A673 (cell line): Measurements from ENCODE around the gene MET. TPM values are rescaled to one million over a fixed set of nuclear protein-coding genes. Genes with fewer than 3 reads are reported as not detected.

Experiments used
- BruUV-seq: library from RNA; stranded (reverse); fragments of 400-500 nt; replicated peaks from 2 replicates; lab custom pipeline; 2021; lab: Mats Ljungman, UMichigan
- CTCF ChIA-PET: fragments of 300-600 bp; sonication (Branson Sonifier 250); formaldehyde crosslinking; loops from one replicate; lab custom pipeline; 2022; ENCODE audit warnings: antibody characterized with exemption; lab: Charles Lee
- POLR2A ChIA-PET: fragments of 300-600 bp; sonication (Branson Sonifier 250); formaldehyde crosslinking; loops from one replicate; lab custom pipeline; 2022; ENCODE audit warnings: antibody characterized with exemption; ENCODE audit not compliant: low non-redundant PET; lab: Charles Lee
- DNase-seq: peaks from one replicate; pipeline ENCODE4 v3.0.0-alpha.2; 2015; ENCODE audit warnings: low spot score
- H3K27ac ChIP-seq: fragments of 200-600 bp; sonication (generic); 2 replicates; pipeline ENCODE4 v1.5.1; 2016; ENCODE audit warnings: mixed run types, low read depth, mild to moderate bottlenecking, mixed read lengths, antibody characterized with exemption, low read length; ENCODE audit not compliant: poor library complexity, severe bottlenecking
- H3K27me3 ChIP-seq: fragments of 200-600 bp; sonication (generic); replicated peaks from 2 replicates; pipeline ENCODE4 v1.6.1; 2017; ENCODE audit warnings: mixed run types, low read depth, mild to moderate bottlenecking, mixed read lengths, antibody characterized with exemption, low read length; ENCODE audit not compliant: insufficient read depth, poor library complexity
- H3K36me3 ChIP-seq: fragments of 200-600 bp; sonication (generic); 2 replicates; pipeline ENCODE4 v1.6.1; 2016; ENCODE audit warnings: mixed run types, mild to moderate bottlenecking, mixed read lengths, antibody characterized with exemption, low read length; ENCODE audit not compliant: insufficient read depth, poor library complexity, severe bottlenecking
- H3K4me1 ChIP-seq: fragments of 200-600 bp; sonication (generic); 2 replicates; pipeline ENCODE4 v1.6.1; 2017; ENCODE audit warnings: mixed run types, mild to moderate bottlenecking, mixed read lengths, antibody characterized with exemption, low read length; ENCODE audit not compliant: insufficient read depth, poor library complexity, severe bottlenecking
- H3K4me3 ChIP-seq: fragments of 200-600 bp; sonication (generic); 2 replicates; pipeline ENCODE4 v1.5.1; 2016; ENCODE audit warnings: low read depth, mixed run types, mild to moderate bottlenecking, mixed read lengths, low read length; ENCODE audit not compliant: poor library complexity, severe bottlenecking
- H3K9me3 ChIP-seq: fragments of 200-600 bp; sonication (generic); 2 replicates; pipeline ENCODE4 v1.6.1; 2016; ENCODE audit warnings: mixed run types, low read depth, mild to moderate bottlenecking, mixed read lengths, antibody characterized with exemption, low read length; ENCODE audit not compliant: poor library complexity, severe bottlenecking
- EZH2 ChIP-seq: fragments of 200-600 bp; sonication (generic); IDR thresholded peaks from 2 replicates; pipeline ENCODE4 v1.6.1; 2017; ENCODE audit warnings: borderline replicate concordance, low read depth, mild to moderate bottlenecking, mixed read lengths, antibody characterized with exemption, low read length; ENCODE audit not compliant: poor library complexity, severe bottlenecking
- intact Hi-C: fragments of 100-400 bp; cut with micrococcal nuclease; formaldehyde crosslinking; loops from one replicate; pipeline ENCODE4 v1.10.0; 2022; ENCODE audit not compliant: unreplicated experiment
- total RNA-seq: library from RNA; stranded (reverse); gene quantifications from 2 replicates; pipeline ENCODE4 v1.2.3, GENCODE V29; 2021
- TF ChIP-seq, protein P1 (sequence below): fragments of 300-800, 200-600 bp; sonication (generic); conservative IDR thresholded peaks from 2 replicates; pipeline ENCODE4 v1.5.1; 2017; ENCODE audit warnings: low read depth, mild to moderate bottlenecking, antibody characterized with exemption, low read length, moderate library complexity, mixed read lengths

MET gene
- total RNA-seq, 1 experiment from 2014 or later: 6.8 TPM

DNA sequence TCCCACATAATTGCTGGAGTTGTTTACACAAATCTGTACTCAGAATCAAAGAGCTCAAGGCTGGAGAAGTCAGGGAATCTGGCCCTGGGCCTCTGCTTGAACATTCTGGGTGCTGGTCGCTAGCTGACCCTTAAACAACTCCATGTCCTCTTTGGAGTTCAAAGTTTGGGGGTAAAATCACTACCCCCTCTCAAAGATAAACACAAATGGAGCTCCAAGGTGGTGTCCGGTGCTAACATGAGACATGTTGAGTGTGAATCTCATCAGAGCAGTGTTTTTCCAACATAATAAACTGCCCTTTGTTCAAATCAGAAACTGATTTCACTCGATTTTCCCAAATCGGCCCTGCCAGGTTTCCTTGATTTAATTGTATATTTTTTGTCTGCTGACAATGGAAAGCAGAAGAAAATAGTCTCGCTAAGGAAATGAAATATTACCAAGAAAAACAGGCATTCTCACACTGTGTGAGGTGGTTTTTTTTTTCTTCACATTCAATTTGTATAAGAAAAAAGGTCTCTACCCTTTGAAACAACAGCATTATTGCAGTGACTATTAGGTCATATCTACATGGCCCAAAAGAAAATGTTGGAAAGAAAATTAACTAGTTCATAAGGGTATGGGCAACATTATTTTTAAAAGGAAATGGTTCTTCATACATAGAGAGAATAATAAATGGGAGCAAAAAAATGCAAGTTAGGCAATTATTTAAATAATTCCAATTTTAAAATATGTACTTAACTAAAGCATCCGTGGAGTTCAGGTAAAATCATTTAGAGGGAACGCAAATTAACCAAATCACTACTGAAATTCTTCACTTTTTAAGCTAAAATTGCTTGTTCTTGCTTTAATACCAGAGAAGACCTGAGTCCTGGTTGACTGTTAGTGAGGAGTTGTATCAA is 134.3 kb downstream of the MET start:
- no TSS peak for BruUV-seq
- Histone ChIP-seq H3K36me3 (no peaks in the 10 kb centered on the region), H3K4me1 (peaks cover 52% of the 10 kb centered on the region), H3K4me3 (no peak overlapping the region), H3K27me3 (no peaks in the 10 kb centered on the region), H3K9me3 (no peaks in the 10 kb centered on the region), H3K27ac (no peak overlapping the region)
- no peak for TF ChIP-seq EZH2
- TF ChIP-seq, protein P1, sequence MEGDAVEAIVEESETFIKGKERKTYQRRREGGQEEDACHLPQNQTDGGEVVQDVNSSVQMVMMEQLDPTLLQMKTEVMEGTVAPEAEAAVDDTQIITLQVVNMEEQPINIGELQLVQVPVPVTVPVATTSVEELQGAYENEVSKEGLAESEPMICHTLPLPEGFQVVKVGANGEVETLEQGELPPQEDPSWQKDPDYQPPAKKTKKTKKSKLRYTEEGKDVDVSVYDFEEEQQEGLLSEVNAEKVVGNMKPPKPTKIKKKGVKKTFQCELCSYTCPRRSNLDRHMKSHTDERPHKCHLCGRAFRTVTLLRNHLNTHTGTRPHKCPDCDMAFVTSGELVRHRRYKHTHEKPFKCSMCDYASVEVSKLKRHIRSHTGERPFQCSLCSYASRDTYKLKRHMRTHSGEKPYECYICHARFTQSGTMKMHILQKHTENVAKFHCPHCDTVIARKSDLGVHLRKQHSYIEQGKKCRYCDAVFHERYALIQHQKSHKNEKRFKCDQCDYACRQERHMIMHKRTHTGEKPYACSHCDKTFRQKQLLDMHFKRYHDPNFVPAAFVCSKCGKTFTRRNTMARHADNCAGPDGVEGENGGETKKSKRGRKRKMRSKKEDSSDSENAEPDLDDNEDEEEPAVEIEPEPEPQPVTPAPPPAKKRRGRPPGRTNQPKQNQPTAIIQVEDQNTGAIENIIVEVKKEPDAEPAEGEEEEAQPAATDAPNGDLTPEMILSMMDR: no peak
- POLR2A ChIA-PET: interaction anchor here (0.9 kb wide), 1 partner anchor 24 kb away, joined by 11 read pairs; no protein-coding TSS in a partner anchor
- DNase-seq: no peak
- CTCF ChIA-PET: interaction anchor here (0.6 to 1.5 kb wide), 2 partner anchors 626 to 1149 kb away, joined by 3 to 4 read pairs; no protein-coding TSS in a partner anchor
- intact Hi-C loops: loop anchor here (5.0 kb wide), 1 partner anchor 564 kb away; no protein-coding TSS in a partner anchor

DNA sequence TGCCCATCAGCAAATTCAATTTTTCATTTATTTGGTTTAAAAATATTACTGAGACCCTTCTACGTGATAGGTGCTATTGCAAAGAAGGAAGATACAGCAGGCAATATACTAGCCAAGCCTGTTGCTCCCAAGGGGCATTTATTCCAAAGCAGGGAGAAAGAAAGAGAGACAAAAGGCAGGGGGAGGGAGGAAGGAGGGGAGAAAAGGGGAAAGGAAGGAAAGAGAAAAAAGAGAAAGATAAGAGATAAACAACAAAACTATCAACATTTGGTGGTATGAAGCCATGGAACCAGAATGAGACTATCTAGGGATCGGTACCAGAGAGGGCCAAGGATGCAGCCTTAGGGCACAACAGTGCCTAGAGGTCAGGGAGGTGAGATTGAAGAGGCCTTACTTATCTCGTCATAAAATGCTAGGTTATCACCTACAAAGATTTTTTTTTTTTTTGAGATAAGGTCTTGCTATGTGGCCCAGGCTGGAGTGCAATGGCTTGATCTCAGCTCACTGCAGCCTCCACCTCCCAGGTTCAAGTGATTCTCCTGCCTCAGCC is 135.1 kb downstream of the MET start:
- no TSS peak for BruUV-seq
- peaks cover 45% of the 10 kb centered on the region for H3K4me1 ChIP-seq
- CTCF ChIA-PET: interaction anchor here (0.7 to 1.1 kb wide), 3 partner anchors 211 to 219 kb away, joined by 3 to 6 read pairs (median 3); no protein-coding TSS in a partner anchor

More for the DNA sequence above, 135.1 kb downstream of the MET start:
- POLR2A ChIA-PET: interaction anchor here (0.9 kb wide), 1 partner anchor 25 kb away, joined by 11 read pairs; no protein-coding TSS in a partner anchor
- TF ChIP-seq EZH2: no peak
- TF ChIP-seq, protein P1: no peak
- Histone ChIP-seq H3K36me3 (no peaks in the 10 kb centered on the region), H3K9me3 (no peaks in the 10 kb centered on the region), H3K27ac (no peak overlapping the region), H3K4me3 (no peak overlapping the region), H3K27me3 (no peaks in the 10 kb centered on the region)
- intact Hi-C loops: loop anchor here (5.0 kb wide), 1 partner anchor 565 kb away; no protein-coding TSS in a partner anchor
- no peak for DNase-seq
